ENCODE data around the gene ACTR8. TPM values are rescaled to one million over a fixed set of nuclear protein-coding genes. Genes with fewer than 3 reads are reported as not detected.

The ACTR8 gene
- total and polyA plus RNA-seq, 2 experiments from 2014 or later: 23.0 to 33.0 TPM

DNA sequence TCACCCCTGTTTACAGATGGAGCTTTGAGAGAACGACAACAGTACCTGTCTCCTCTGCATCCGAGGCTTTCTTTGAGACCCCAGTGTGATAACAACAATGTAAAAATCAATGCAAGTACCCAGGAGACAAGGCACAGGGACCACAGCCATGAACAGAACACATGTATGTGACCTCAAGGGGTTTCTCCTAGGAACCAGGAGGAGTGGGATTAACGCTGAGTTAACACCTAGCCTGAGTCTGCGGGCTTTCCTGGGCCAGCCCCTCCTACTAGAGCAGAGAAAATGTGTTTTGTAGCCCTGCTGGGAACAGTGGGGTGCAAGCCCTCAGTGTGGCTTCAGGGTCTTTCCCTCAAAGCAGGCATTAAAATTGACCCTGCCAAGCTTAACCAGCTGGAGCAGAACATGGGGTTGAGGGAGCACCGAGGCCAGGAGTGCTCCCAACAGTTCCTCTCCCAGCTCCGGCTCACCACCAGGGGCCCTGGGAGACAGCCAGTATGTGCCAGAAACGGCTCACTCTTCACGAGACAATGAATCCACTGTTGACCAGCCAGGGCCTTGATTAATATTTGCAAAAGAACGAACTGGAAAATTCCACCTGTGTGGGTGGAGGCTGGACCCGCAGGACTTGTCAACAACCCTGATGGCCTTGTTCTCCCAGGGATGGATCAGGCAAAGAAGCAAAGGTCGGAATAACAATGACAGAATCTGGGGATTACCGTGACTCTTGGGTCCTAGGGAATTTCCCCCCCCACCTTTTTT, 39.3 kb downstream of the ACTR8 start:
- Histone ChIP-seq H3F3A (ENCODE audit: insufficient read depth) (no peaks in the 10 kb centered on the region), H3K4me3 (no peak overlapping the region), H4K20me1 (ENCODE audit: insufficient read depth) (no peaks in the 10 kb centered on the region), H3K36me3 (ENCODE audit: low read depth) (no peaks in the 10 kb centered on the region), H2AFZ (no peak overlapping the region), H3K27ac (no peak overlapping the region), H3K27me3 (replicated peaks; ENCODE audit: insufficient read depth) (peaks cover 16% of the 10 kb centered on the region), H3K9me2 (ENCODE audit: insufficient read depth) (no peaks in the 10 kb centered on the region), H3K79me2 (ENCODE audit: insufficient read depth) (no peaks in the 10 kb centered on the region), H3K9ac (no peak overlapping the region), H3K9me3 (ENCODE audit: low read depth) (no peaks in the 10 kb centered on the region), H3K4me2 (ENCODE audit: unreplicated experiment) (no peak overlapping the region), H3K4me1 (ENCODE audit: insufficient read depth) (no peaks in the 10 kb centered on the region)
- DNase-seq: peak; percentile 57
- 32 to 35% methylated on average over 11 to 12 of the region's 12 CpGs for WGBS, 2 experiments (ENCODE audit: low coverage in 1 of 2, low lambda C conversion rate in 2 of 2, missing lambda C conversion rate in 2 of 2)
- in situ Hi-C loops (cut with MboI): no loop called here
- TF ChIP-seq EZH2phosphoT487 (IDR thresholded peaks at IDR 0.05; ENCODE audit: insufficient read depth, low read depth): no peak
- TF ChIP-seq EZH2 (IDR thresholded peaks at IDR 0.05; ENCODE audit: insufficient read depth, poor library complexity, severe bottlenecking): no peak

GRCh38 chr3:53841296-53841695, 40.7 kb downstream of the ACTR8 start:
- Histone ChIP-seq H2AFZ (no peak overlapping the region), H3K27me3 (replicated peaks; ENCODE audit: insufficient read depth) (peaks cover 5% of the 10 kb centered on the region; the same call in 1 of the 2 replicates), H3K36me3 (ENCODE audit: low read depth) (no peaks in the 10 kb centered on the region), H3K27ac (no peak overlapping the region), H3K4me3 (no peak overlapping the region), H3K9me2 (ENCODE audit: insufficient read depth) (no peaks in the 10 kb centered on the region), H3K9ac (no peak overlapping the region), H3F3A (ENCODE audit: insufficient read depth) (no peaks in the 10 kb centered on the region), H3K79me2 (ENCODE audit: insufficient read depth) (no peaks in the 10 kb centered on the region), H4K20me1 (ENCODE audit: insufficient read depth) (no peaks in the 10 kb centered on the region), H3K4me2 (ENCODE audit: unreplicated experiment) (no peak overlapping the region), H3K4me1 (ENCODE audit: insufficient read depth) (no peaks in the 10 kb centered on the region), H3K9me3 (ENCODE audit: low read depth) (no peaks in the 10 kb centered on the region)
- in situ Hi-C loops (cut with MboI): no loop called here
- no peak for DNase-seq
- 87 to 88% methylated on average over 5 of the region's 5 CpGs for WGBS, 2 experiments (ENCODE audit: low coverage in 1 of 2, low lambda C conversion rate in 2 of 2, missing lambda C conversion rate in 2 of 2)
- TF ChIP-seq EZH2phosphoT487 (IDR thresholded peaks at IDR 0.05; ENCODE audit: insufficient read depth, low read depth) (no peak), EZH2 (IDR thresholded peaks at IDR 0.05; ENCODE audit: insufficient read depth, poor library complexity, severe bottlenecking) (no peak)

DNA sequence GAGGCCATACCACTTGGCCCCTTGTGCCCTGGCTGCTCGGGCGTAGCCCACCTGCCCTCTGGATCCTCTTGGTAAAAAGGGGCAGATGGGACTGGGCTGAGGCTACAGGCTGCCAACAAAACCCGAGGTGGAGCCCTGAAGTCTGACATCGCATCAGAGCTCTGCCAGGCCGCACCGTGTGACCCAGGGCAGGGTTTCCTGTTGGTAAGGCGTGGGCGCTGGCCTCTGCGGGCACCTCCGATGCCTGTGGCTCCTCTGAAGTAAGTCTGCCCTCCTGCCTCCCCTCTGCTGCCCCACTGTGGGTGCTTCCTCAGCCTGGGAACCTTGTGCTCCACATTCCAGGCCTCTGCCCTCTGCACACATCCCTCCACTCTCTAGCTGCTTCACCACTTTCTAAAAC, 44.6 kb downstream of the ACTR8 start:
- 80 to 85% methylated on average over 7 to 10 of the region's 10 CpGs for WGBS, 2 experiments (ENCODE audit: low coverage in 1 of 2, low lambda C conversion rate in 2 of 2, missing lambda C conversion rate in 2 of 2)
- no peaks in the 10 kb centered on the region for H3K9me3 ChIP-seq (ENCODE audit: low read depth)
- H3K36me3 ChIP-seq (ENCODE audit: low read depth): no peaks in the 10 kb centered on the region
- no peaks in the 10 kb centered on the region for H3F3A ChIP-seq (ENCODE audit: insufficient read depth)
- H2AFZ ChIP-seq: no peak overlapping the region
- no peak overlapping the region for H3K4me2 ChIP-seq (ENCODE audit: unreplicated experiment)
- no peak for DNase-seq
- in situ Hi-C loops (cut with MboI): no loop called here
- no peaks in the 10 kb centered on the region for H3K9me2 ChIP-seq (ENCODE audit: insufficient read depth)
- no peaks in the 10 kb centered on the region for H3K4me1 ChIP-seq (ENCODE audit: insufficient read depth)
- H3K27me3 ChIP-seq (replicated peaks; ENCODE audit: insufficient read depth): no peaks in the 10 kb centered on the region
- H3K79me2 ChIP-seq (ENCODE audit: insufficient read depth): no peaks in the 10 kb centered on the region
- no peak overlapping the region for H3K27ac ChIP-seq
- H3K9ac ChIP-seq: no peak overlapping the region
- no peaks in the 10 kb centered on the region for H4K20me1 ChIP-seq (ENCODE audit: insufficient read depth)
- TF ChIP-seq EZH2phosphoT487 (IDR thresholded peaks at IDR 0.05; ENCODE audit: insufficient read depth, low read depth) (no peak), EZH2 (IDR thresholded peaks at IDR 0.05; ENCODE audit: insufficient read depth, poor library complexity, severe bottlenecking) (no peak)
- no peak overlapping the region for H3K4me3 ChIP-seq

GRCh38 chr3:53836084-53836872, 45.7 kb downstream of the ACTR8 start:
- DNase-seq: no peak
- Histone ChIP-seq H3K9me3 (ENCODE audit: low read depth) (no peaks in the 10 kb centered on the region), H3K36me3 (ENCODE audit: low read depth) (no peaks in the 10 kb centered on the region), H4K20me1 (ENCODE audit: insufficient read depth) (no peaks in the 10 kb centered on the region), H3K79me2 (ENCODE audit: insufficient read depth) (no peaks in the 10 kb centered on the region), H3K4me1 (ENCODE audit: insufficient read depth) (no peaks in the 10 kb centered on the region), H3K4me3 (no peak overlapping the region), H3K27me3 (replicated peaks; ENCODE audit: insufficient read depth) (no peaks in the 10 kb centered on the region), H3K9me2 (ENCODE audit: insufficient read depth) (no peaks in the 10 kb centered on the region), H3K4me2 (ENCODE audit: unreplicated experiment) (no peak overlapping the region), H3K27ac (no peak overlapping the region), H2AFZ (no peak overlapping the region), H3K9ac (no peak overlapping the region), H3F3A (ENCODE audit: insufficient read depth) (no peaks in the 10 kb centered on the region)
- in situ Hi-C loops (cut with MboI): no loop called here
- no peak for TF ChIP-seq EZH2phosphoT487 (IDR thresholded peaks at IDR 0.05; ENCODE audit: insufficient read depth, low read depth)
- TF ChIP-seq EZH2 (IDR thresholded peaks at IDR 0.05; ENCODE audit: insufficient read depth, poor library complexity, severe bottlenecking): no peak
- WGBS, 2 experiments (ENCODE audit: low coverage in 1 of 2, low lambda C conversion rate in 2 of 2, missing lambda C conversion rate in 2 of 2): 82 to 84% methylated on average over 9 of the region's 9 CpGs

All from GM23248 (cell line).